HG02885 (cell line): ENCODE measurements around the gene GSG1L.

Experiments used
- ATAC-seq: cut with Tn5 transposase; IDR thresholded peaks from one replicate; pipeline ENCODE4 v1.9.1; 2021; ENCODE audit warnings: mild to moderate bottlenecking; ENCODE audit not compliant: unreplicated experiment, poor library complexity

GSG1L gene

GRCh38 chr16:28033870-28034269 lies 29.6 kb downstream of the GSG1L start:
- no peak for ATAC-seq

GRCh38 chr16:28029387-28030002 lies 34.0 kb downstream of the GSG1L start:
- ATAC-seq, result no peak

- ATAC-seq, result no peak
Measured at GRCh38 chr16:28027055-28027454, 36.5 kb downstream of the GSG1L start.

- ATAC-seq, result no peak
Measured at GRCh38 chr16:28025631-28026030, 37.9 kb downstream of the GSG1L start.

GRCh38 chr16:28019218-28019617 lies 44.3 kb downstream of the GSG1L start:
- no peak for ATAC-seq

GRCh38 chr16:28014851-28015250 lies 48.7 kb downstream of the GSG1L start:
- no peak for ATAC-seq

- no peak for ATAC-seq
Measured at GRCh38 chr16:28013878-28014277, 49.6 kb downstream of the GSG1L start.

- no peak for ATAC-seq
Measured at GRCh38 chr16:28013392-28013791, 50.1 kb downstream of the GSG1L start.

GRCh38 chr16:28011971-28012445 lies 51.5 kb downstream of the GSG1L start:
- no peak for ATAC-seq

GRCh38 chr16:28011223-28011622 lies 52.3 kb downstream of the GSG1L start:
- ATAC-seq, result no peak

- ATAC-seq, result no peak
Measured at GRCh38 chr16:28010671-28011070, 52.8 kb downstream of the GSG1L start.

GRCh38 chr16:28009586-28010373 lies 53.7 kb downstream of the GSG1L start:
- ATAC-seq, result no peak

- ATAC-seq, result no peak
Measured at GRCh38 chr16:28003923-28004322, 59.6 kb downstream of the GSG1L start.

- ATAC-seq, result no peak
Measured at GRCh38 chr16:28003021-28003865, 60.3 kb downstream of the GSG1L start.

GRCh38 chr16:28001642-28002041 lies 61.9 kb downstream of the GSG1L start:
- ATAC-seq, result no peak

- ATAC-seq, result no peak
Measured at GRCh38 chr16:28001184-28001583, 62.3 kb downstream of the GSG1L start.

- no peak for ATAC-seq
Measured at GRCh38 chr16:28000314-28001169, 63.0 kb downstream of the GSG1L start.

- ATAC-seq, result no peak
Measured at GRCh38 chr16:27999687-28000086, 63.8 kb downstream of the GSG1L start.

GRCh38 chr16:27995378-27995777 lies 68.1 kb downstream of the GSG1L start:
- no peak for ATAC-seq

- ATAC-seq, result no peak
Measured at GRCh38 chr16:27994686-27995085, 68.8 kb downstream of the GSG1L start.
